SK-N-SH treated with all-trans-retinoic acid at 6 μM for 48 hours (cell line): Measurements from ENCODE around the gene SCYL1.

Experiments used
- ATAC-seq: fragments of 200-7000 bp; cut with Tn5 transposase; 3 replicates; pipeline ENCODE4 v1.9.1; 2020; ENCODE audit warnings: mild to moderate bottlenecking, moderate library complexity
- ARNTL ChIP-seq: fragments of 450-650 bp; formaldehyde crosslinking; IDR thresholded peaks from 2 replicates; pipeline ENCODE4 v1.5.0; 2020; ENCODE audit warnings: low read depth, mild to moderate bottlenecking, moderate library complexity, borderline replicate concordance
- BACH2 ChIP-seq: fragments of 250-450 bp; sonication (Bioruptor Pico); IDR thresholded peaks from 2 replicates; pipeline ENCODE4 v1.9.0; 2021; ENCODE audit warnings: mild to moderate bottlenecking, borderline replicate concordance
- CSDC2 ChIP-seq: fragments of 250-450 bp; sonication (Bioruptor Pico); IDR thresholded peaks from 2 replicates; pipeline ENCODE4 v1.5.0; 2020; ENCODE audit warnings: mild to moderate bottlenecking, moderate library complexity
- ESRRG ChIP-seq: fragments of 250-450 bp; sonication (Bioruptor Pico); IDR thresholded peaks from 2 replicates; pipeline ENCODE4 v1.6.1; 2021; ENCODE audit warnings: mild to moderate bottlenecking
- GLIS3 ChIP-seq: fragments of 250-450 bp; sonication (Bioruptor Pico); IDR thresholded peaks from 2 replicates; pipeline ENCODE4 v1.5.0; 2020; ENCODE audit warnings: mild to moderate bottlenecking, moderate library complexity
- OSR1 ChIP-seq: fragments of 250-450 bp; sonication (Bioruptor Pico); IDR thresholded peaks from 2 replicates; pipeline ENCODE4 v1.8.0; 2022; ENCODE audit warnings: moderate library complexity, mild to moderate bottlenecking, inconsistent platforms
- PATZ1 ChIP-seq: fragments of 250-450 bp; sonication (Bioruptor Pico); IDR thresholded peaks from 2 replicates; pipeline ENCODE4 v1.8.0; 2020; ENCODE audit warnings: mild to moderate bottlenecking, moderate library complexity, borderline replicate concordance
- PPARA ChIP-seq: fragments of 250-450 bp; sonication (Bioruptor Pico); IDR thresholded peaks from 2 replicates; pipeline ENCODE4 v1.5.0; 2020; ENCODE audit warnings: mild to moderate bottlenecking, borderline replicate concordance
- RARB ChIP-seq: fragments of 250-450 bp; sonication (Bioruptor Pico); IDR thresholded peaks from 2 replicates; pipeline ENCODE4 v1.8.0; 2021; ENCODE audit warnings: mild to moderate bottlenecking, moderate library complexity
- SNAI2 ChIP-seq: fragments of 250-450 bp; sonication (Bioruptor Pico); IDR thresholded peaks from 2 replicates; pipeline ENCODE4 v1.5.0; 2020; ENCODE audit warnings: mild to moderate bottlenecking, moderate library complexity
- TCF4 ChIP-seq: fragments of 250-450 bp; sonication (Bioruptor Pico); IDR thresholded peaks from 2 replicates; pipeline ENCODE4 v1.8.0; 2021; ENCODE audit warnings: mild to moderate bottlenecking, moderate library complexity, borderline replicate concordance
- TOX ChIP-seq: fragments of 250-450 bp; sonication (Bioruptor Pico); IDR thresholded peaks from 2 replicates; pipeline ENCODE4 v1.8.0; 2021; ENCODE audit warnings: mild to moderate bottlenecking, moderate library complexity, borderline replicate concordance
- ZC3H10 ChIP-seq: fragments of 250-450 bp; sonication (Bioruptor Pico); IDR thresholded peaks from 2 replicates; pipeline ENCODE4 v1.5.1; 2021; ENCODE audit warnings: mild to moderate bottlenecking, moderate library complexity
- ZFP3 ChIP-seq: fragments of 250-450 bp; sonication (Bioruptor Pico); IDR thresholded peaks from 2 replicates; pipeline ENCODE4 v1.5.0; 2020; ENCODE audit warnings: mild to moderate bottlenecking, moderate library complexity
- ZFP30 ChIP-seq: fragments of 450-650 bp; formaldehyde crosslinking; IDR thresholded peaks from 2 replicates; pipeline ENCODE4 v1.5.0; 2022; ENCODE audit warnings: mild to moderate bottlenecking, moderate library complexity
- ZNF565 ChIP-seq: fragments of 450-650 bp; formaldehyde crosslinking; conservative IDR thresholded peaks from 2 replicates; pipeline ENCODE4 v1.5.0; 2020; ENCODE audit warnings: low read depth, mild to moderate bottlenecking, moderate library complexity
- ZNF70 ChIP-seq: fragments of 450-650 bp; formaldehyde crosslinking; IDR thresholded peaks from 2 replicates; pipeline ENCODE4 v1.5.0; 2020; ENCODE audit warnings: mild to moderate bottlenecking, moderate library complexity
- ZNF8 ChIP-seq: fragments of 450-650 bp; formaldehyde crosslinking; IDR thresholded peaks from 2 replicates; pipeline ENCODE4 v1.5.0; 2020; ENCODE audit warnings: mild to moderate bottlenecking, moderate library complexity
- TF ChIP-seq, protein P1 (sequence below): fragments of 250-450 bp; sonication (Bioruptor Pico); IDR thresholded peaks from 2 replicates; pipeline ENCODE4 v1.8.0; 2021; ENCODE audit warnings: low read depth, mild to moderate bottlenecking, moderate library complexity, borderline replicate concordance
- TF ChIP-seq, protein P2 (sequence below): fragments of 250-450 bp; sonication (Bioruptor Pico); IDR thresholded peaks from 2 replicates; pipeline ENCODE4 v1.5.0; 2020; ENCODE audit warnings: mild to moderate bottlenecking, moderate library complexity

SCYL1 gene

DNA sequence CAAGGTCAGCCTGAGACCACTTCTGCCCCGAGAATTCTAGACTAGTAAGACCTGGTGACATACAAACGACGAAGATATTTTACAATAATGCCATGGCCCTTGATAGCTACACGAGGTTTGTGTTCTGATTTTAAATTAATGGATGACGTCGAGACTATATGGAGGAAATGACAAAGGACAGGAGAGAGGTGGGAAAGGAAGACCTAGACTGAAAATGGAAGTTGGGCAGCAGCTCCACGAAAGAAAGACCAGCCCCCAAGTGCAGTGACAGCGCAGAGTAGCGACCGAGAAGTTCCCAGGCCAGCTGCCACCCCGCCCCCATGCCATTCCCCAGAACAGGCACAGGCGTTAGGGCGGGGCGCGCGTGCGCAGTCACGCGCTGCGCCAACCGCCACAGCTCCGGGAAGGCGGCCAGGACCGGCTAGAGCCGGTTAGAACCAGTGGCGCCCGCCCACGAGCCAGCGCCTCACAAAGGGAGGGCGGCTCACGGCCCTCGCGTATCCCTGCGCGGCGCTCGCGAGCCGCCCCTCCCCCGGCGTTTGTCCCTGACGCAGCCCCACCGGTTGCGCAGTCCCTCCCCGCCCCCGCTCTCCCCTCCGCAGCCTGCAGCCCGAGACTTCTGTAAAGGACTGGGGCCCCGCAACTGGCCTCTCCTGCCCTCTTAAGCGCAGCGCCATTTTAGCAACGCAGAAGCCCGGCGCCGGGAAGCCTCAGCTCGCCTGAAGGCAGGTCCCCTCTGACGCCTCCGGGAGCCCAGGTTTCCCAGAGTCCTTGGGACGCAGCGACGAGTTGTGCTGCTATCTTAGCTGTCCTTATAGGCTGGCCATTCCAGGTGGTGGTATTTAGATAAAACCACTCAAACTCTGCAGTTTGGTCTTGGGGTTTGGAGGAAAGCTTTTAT lies 27.5 kb upstream of the SCYL1 start (continued):
- TF ChIP-seq, protein P1, sequence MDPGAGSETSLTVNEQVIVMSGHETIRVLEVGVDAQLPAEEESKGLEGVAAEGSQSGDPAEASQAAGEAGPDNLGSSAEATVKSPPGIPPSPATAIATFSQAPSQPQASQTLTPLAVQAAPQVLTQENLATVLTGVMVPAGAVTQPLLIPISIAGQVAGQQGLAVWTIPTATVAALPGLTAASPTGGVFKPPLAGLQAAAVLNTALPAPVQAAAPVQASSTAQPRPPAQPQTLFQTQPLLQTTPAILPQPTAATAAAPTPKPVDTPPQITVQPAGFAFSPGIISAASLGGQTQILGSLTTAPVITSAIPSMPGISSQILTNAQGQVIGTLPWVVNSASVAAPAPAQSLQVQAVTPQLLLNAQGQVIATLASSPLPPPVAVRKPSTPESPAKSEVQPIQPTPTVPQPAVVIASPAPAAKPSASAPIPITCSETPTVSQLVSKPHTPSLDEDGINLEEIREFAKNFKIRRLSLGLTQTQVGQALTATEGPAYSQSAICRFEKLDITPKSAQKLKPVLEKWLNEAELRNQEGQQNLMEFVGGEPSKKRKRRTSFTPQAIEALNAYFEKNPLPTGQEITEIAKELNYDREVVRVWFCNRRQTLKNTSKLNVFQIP (CRISPR knock-in tag), result no peak
- no peak for TF ChIP-seq TCF4
- TF ChIP-seq OSR1 (CRISPR knock-in tag), result no peak
- TF ChIP-seq BACH2 (CRISPR knock-in tag), result no peak
- no peak for TF ChIP-seq ZNF565 (CRISPR knock-in tag)
- no peak for TF ChIP-seq ZNF8 (CRISPR knock-in tag)
- TF ChIP-seq, protein P2, sequence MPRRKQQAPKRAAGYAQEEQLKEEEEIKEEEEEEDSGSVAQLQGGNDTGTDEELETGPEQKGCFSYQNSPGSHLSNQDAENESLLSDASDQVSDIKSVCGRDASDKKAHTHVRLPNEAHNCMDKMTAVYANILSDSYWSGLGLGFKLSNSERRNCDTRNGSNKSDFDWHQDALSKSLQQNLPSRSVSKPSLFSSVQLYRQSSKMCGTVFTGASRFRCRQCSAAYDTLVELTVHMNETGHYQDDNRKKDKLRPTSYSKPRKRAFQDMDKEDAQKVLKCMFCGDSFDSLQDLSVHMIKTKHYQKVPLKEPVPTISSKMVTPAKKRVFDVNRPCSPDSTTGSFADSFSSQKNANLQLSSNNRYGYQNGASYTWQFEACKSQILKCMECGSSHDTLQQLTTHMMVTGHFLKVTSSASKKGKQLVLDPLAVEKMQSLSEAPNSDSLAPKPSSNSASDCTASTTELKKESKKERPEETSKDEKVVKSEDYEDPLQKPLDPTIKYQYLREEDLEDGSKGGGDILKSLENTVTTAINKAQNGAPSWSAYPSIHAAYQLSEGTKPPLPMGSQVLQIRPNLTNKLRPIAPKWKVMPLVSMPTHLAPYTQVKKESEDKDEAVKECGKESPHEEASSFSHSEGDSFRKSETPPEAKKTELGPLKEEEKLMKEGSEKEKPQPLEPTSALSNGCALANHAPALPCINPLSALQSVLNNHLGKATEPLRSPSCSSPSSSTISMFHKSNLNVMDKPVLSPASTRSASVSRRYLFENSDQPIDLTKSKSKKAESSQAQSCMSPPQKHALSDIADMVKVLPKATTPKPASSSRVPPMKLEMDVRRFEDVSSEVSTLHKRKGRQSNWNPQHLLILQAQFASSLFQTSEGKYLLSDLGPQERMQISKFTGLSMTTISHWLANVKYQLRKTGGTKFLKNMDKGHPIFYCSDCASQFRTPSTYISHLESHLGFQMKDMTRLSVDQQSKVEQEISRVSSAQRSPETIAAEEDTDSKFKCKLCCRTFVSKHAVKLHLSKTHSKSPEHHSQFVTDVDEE, result peak; percentile 19; the same call in 1 of the 2 replicates

DNA sequence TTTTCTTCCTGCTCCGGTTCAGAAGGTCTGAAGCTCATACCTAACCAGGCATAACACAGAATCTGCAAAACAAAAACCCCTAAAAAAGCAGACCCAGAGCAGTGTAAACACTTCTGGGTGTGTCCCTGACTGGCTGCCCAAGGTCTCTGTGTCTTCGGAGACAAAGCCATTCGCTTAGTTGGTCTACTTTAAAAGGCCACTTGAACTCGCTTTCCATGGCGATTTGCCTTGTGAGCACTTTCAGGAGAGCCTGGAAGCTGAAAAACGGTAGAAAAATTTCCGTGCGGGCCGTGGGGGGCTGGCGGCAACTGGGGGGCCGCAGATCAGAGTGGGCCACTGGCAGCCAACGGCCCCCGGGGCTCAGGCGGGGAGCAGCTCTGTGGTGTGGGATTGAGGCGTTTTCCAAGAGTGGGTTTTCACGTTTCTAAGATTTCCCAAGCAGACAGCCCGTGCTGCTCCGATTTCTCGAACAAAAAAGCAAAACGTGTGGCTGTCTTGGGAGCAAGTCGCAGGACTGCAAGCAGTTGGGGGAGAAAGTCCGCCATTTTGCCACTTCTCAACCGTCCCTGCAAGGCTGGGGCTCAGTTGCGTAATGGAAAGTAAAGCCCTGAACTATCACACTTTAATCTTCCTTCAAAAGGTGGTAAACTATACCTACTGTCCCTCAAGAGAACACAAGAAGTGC lies 26.7 kb upstream of the SCYL1 start:
- TF ChIP-seq ZFP30 (CRISPR knock-in tag), result no peak
- TF ChIP-seq TOX (CRISPR knock-in tag), result 0 out of 2 replicates have a peak, but pooled peaks have one; percentile 2
- ATAC-seq, result no peak

GRCh38 chr11:65498727-65498976 lies 26.2 kb upstream of the SCYL1 start:
- no peak for ATAC-seq
- TF ChIP-seq PATZ1 (CRISPR knock-in tag) (no peak), ZFP30 (CRISPR knock-in tag) (no peak), PPARA (CRISPR knock-in tag) (no peak), ZC3H10 (no peak), ARNTL (CRISPR knock-in tag) (no peak), ZNF565 (CRISPR knock-in tag) (no peak), ZFP3 (CRISPR knock-in tag) (no peak), SNAI2 (CRISPR knock-in tag) (no peak), BACH2 (CRISPR knock-in tag) (no peak), GLIS3 (CRISPR knock-in tag) (no peak), ZNF8 (CRISPR knock-in tag) (no peak)
- TF ChIP-seq, protein P1 (CRISPR knock-in tag), result no peak

DNA sequence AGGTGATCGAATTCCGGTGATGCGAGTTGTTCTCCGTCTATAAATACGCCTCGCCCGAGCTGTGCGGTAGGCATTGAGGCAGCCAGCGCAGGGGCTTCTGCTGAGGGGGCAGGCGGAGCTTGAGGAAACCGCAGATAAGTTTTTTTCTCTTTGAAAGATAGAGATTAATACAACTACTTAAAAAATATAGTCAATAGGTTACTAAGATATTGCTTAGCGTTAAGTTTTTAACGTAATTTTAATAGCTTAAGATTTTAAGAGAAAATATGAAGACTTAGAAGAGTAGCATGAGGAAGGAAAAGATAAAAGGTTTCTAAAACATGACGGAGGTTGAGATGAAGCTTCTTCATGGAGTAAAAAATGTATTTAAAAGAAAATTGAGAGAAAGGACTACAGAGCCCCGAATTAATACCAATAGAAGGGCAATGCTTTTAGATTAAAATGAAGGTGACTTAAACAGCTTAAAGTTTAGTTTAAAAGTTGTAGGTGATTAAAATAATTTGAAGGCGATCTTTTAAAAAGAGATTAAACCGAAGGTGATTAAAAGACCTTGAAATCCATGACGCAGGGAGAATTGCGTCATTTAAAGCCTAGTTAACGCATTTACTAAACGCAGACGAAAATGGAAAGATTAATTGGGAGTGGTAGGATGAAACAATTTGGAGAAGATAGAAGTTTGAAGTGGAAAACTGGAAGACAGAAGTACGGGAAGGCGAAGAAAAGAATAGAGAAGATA lies 25.7 kb upstream of the SCYL1 start, which contains the start of gene MALAT1:
Gene MALAT1 (plus strand): TSS at position 69 of the 736 bp plus-strand sequence.
- peak; percentile 16 for ATAC-seq
- TF ChIP-seq ESRRG (CRISPR knock-in tag), result peak; percentile 99
- TF ChIP-seq BACH2 (CRISPR knock-in tag), result no peak
- TF ChIP-seq RARB, result peak; percentile 100
- peak; percentile 97 for TF ChIP-seq ZNF565 (CRISPR knock-in tag)
- TF ChIP-seq ZNF8 (CRISPR knock-in tag), result peak; percentile 90
- peak; percentile 84 for TF ChIP-seq ZNF70 (CRISPR knock-in tag)
- peak; percentile 99 for TF ChIP-seq SNAI2 (CRISPR knock-in tag)
- peak; percentile 96 for TF ChIP-seq TCF4
- peak; percentile 92 for TF ChIP-seq CSDC2 (CRISPR knock-in tag)
- TF ChIP-seq, protein P2, result no peak
- TF ChIP-seq, protein P1 (CRISPR knock-in tag), result peak; percentile 100
